ENCODE measurements around the gene SERPINA1. TPM values are rescaled to one million over a fixed set of nuclear protein-coding genes. Genes with fewer than 3 reads are reported as not detected.
A peak's percentile ranks its signal among the peaks of the same experiment; 100 is the strongest.

The SERPINA1 gene
- total and polyA plus RNA-seq, 2 of the 13 experiments (the other 11 are each of a cell fraction or from before 2014, with no cell fraction given), result 3,266 to 11,015 TPM

DNA sequence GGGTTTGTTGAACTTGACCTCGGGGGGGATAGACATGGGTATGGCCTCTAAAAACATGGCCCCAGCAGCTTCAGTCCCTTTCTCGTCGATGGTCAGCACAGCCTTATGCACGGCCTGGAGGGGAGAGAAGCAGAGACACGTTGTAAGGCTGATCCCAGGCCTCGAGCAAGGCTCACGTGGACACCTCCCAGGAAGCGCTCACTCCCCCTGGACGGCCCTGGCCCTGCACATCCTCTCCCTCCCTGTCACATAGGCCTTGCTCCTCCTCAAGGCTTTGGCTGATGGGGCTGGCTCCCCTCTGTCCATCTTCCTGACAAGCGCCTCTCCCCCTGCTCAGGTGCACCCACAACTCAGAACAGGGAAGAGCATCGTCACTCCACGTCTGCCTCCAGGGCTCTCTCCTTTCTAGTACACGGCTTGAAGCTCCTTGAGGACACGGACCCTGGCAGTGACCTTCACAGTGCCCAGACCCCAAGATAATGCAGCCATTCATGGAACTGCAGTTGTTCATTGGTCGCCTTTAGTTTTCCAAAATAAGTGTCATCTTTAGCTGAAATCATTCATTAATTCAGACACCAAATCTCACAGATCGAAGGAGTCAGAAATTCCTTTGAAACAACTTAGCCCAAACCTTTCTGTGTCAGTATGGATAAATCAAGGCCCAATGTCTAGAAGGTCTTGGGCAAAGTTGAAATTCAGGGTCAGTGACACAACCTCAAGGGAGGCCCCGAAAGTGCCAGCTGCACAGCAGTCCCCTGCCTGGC is 9.7 kb downstream of the SERPINA1 start (continued):
- TF ChIP-seq CEBPB (IDR thresholded peaks at IDR 0.05; ENCODE audit: borderline replicate concordance, low read depth, low read length), result no peak
- TF ChIP-seq SP2 (CRISPR knock-in tag; IDR thresholded peaks at IDR 0.05), result 0 out of 2 replicates have a peak, but pooled peaks have one; percentile 8
- TF ChIP-seq ZSCAN12 (CRISPR knock-in tag; IDR thresholded peaks at IDR 0.05), result no peak
- no peak; the same call in 1 of the 2 replicates for TF ChIP-seq ZC3H13 (CRISPR knock-in tag; IDR thresholded peaks at IDR 0.05)
- TF ChIP-seq HDAC6 (IDR thresholded peaks at IDR 0.05; ENCODE audit: low read depth, low read length), result no peak
- TF ChIP-seq ATF7-NPFF (CRISPR knock-in tag; IDR thresholded peaks at IDR 0.05; ENCODE audit: low read depth), result 0 out of 2 replicates have a peak, but pooled peaks have one; percentile 24
- TF ChIP-seq ZNF263 (CRISPR knock-in tag; IDR thresholded peaks at IDR 0.05), result no peak
- peak; percentile 64; the same call in 1 of the 2 replicates for TF ChIP-seq BATF2 (CRISPR knock-in tag; IDR thresholded peaks at IDR 0.05)
- TF ChIP-seq HIVEP1 (CRISPR knock-in tag; IDR thresholded peaks at IDR 0.05), result no peak

- H3K9me3 ChIP-seq (ENCODE audit: low read length), result no peaks in the 10 kb centered on the region
- no peak overlapping the region for H2AFZ ChIP-seq (ENCODE audit: low read length)
- no peak overlapping the region for H3K4me2 ChIP-seq (ENCODE audit: low read depth, low read length)
- H3K79me2 ChIP-seq (ENCODE audit: insufficient read depth, low read length), result peaks cover 11% of the 10 kb centered on the region
- ChIA-PET CTCF (ENCODE audit: low intra/inter-chr PET ratio, low total read pairs) (interaction anchor here (1.1 kb wide), 1 partner anchor 35 kb away, joined by 4 read pairs; no protein-coding TSS in a partner anchor), POLR2A (interaction anchor here (0.8 to 5.4 kb wide), 13 partner anchors 8 to 221 kb away, joined by 3 to 88 read pairs (median 6); partner anchors contain the start of genes SERPINA1 and SERPINA6)
- H3K27me3 ChIP-seq (ENCODE audit: control insufficient read depth in 1 of 2, insufficient read depth in 2 of 2, low read length in 2 of 2), result no peaks in the 10 kb centered on the region
- FAIRE-seq, result no peak
- peaks cover 100% of the 10 kb centered on the region for H3K4me1 ChIP-seq (ENCODE audit: insufficient read depth, low read length)
- H3K36me3 ChIP-seq (replicated peaks in 1 of 2; ENCODE audit: control insufficient read depth in 1 of 2, insufficient read depth in 2 of 2, low read length in 2 of 2), result peaks cover 29 to 49% of the 10 kb centered on the region in 2 experiments
- H3K9ac ChIP-seq (ENCODE audit: insufficient read depth, low read depth, low read length), result no peak overlapping the region
- WGBS (ENCODE audit: low lambda C conversion rate), result 96% methylated on average over 4 of the region's 6 CpGs
- H4K20me1 ChIP-seq (ENCODE audit: insufficient read depth, low read length), result peaks cover 63% of the 10 kb centered on the region
- no TSS peak for BruUV-seq (replicated peaks)
- H3K4me3 ChIP-seq (replicated peaks in 1 of 3; ENCODE audit: insufficient read depth in 1 of 3, low read depth in 2 of 3, low read length in 3 of 3), result no peak overlapping the region
- no peak for ATAC-seq
- DNase-seq (ENCODE audit: low spot score), result no peak
- peak overlapping the region; percentile 41 for H3K27ac ChIP-seq (ENCODE audit: extremely low read length, insufficient read depth, low read length)
- intact Hi-C loops (cut with micrococcal nuclease; ENCODE audit: unreplicated experiment) (loop anchor here (1.0 to 10.0 kb wide), 4 partner anchors 33 to 243 kb away; no protein-coding TSS in a partner anchor), in situ Hi-C loops (cut with HindIII; ENCODE audit: extremely low pct_ligation_motif_present, low pct_unique_long_range_greater_than_20kb) (loop anchor here (5.0 kb wide), 1 partner anchor 34 kb away; no protein-coding TSS in a partner anchor)
- TF ChIP-seq ZNF160 (CRISPR knock-in tag; IDR thresholded peaks at IDR 0.05) (0 out of 2 replicates have a peak, but pooled peaks have one; percentile 14), RBFOX2 (IDR thresholded peaks at IDR 0.05; ENCODE audit: low read depth, low read length) (peak; percentile 90), POLR2AphosphoS5 (IDR thresholded peaks at IDR 0.05; ENCODE audit: low read depth, low read length) (peak; percentile 17; the same call in 1 of the 2 replicates), SP5 (CRISPR knock-in tag; IDR thresholded peaks at IDR 0.05; ENCODE audit: borderline replicate concordance, low read depth) (no peak), ERF (CRISPR knock-in tag; IDR thresholded peaks at IDR 0.05) (0 out of 2 replicates have a peak, but pooled peaks have one; percentile 23), RAD51 (IDR thresholded peaks at IDR 0.05; ENCODE audit: borderline replicate concordance) (no peak), REXO4 (CRISPR knock-in tag; IDR thresholded peaks at IDR 0.05; ENCODE audit: borderline replicate concordance) (no peak), POLR2G (IDR thresholded peaks at IDR 0.05; ENCODE audit: low read depth, low read length) (peak; percentile 37), ZNF580 (CRISPR knock-in tag; IDR thresholded peaks at IDR 0.05; ENCODE audit: borderline replicate concordance, low read depth) (no peak), KDM5B (CRISPR knock-in tag; IDR thresholded peaks at IDR 0.05; ENCODE audit: borderline replicate concordance) (0 out of 2 replicates have a peak, but pooled peaks have one; percentile 7), MED13 (CRISPR knock-in tag; IDR thresholded peaks at IDR 0.05) (no peak), ZNF44 (CRISPR knock-in tag; IDR thresholded peaks at IDR 0.05) (0 out of 2 replicates have a peak, but pooled peaks have one; percentile 67), MAX (IDR thresholded peaks at IDR 0.05) (no peak)
These were observed 10.4 kb downstream of the SERPINA1 start for GRCh38 chr14:94377866-94378470.
